SK-N-SH treated with all-trans-retinoic acid at 6 μM for 48 hours (cell line): Measurements from ENCODE around the gene AKR1B1.

ENCODE experiments used
- ARNTL ChIP-seq: fragments of 450-650 bp; formaldehyde crosslinking; IDR thresholded peaks from 2 replicates; pipeline ENCODE4 v1.5.0; 2020; ENCODE audit warnings: low read depth, mild to moderate bottlenecking, moderate library complexity, borderline replicate concordance
- ESRRG ChIP-seq: fragments of 250-450 bp; sonication (Bioruptor Pico); IDR thresholded peaks from 2 replicates; pipeline ENCODE4 v1.6.1; 2021; ENCODE audit warnings: mild to moderate bottlenecking
- OSR1 ChIP-seq: fragments of 250-450 bp; sonication (Bioruptor Pico); IDR thresholded peaks from 2 replicates; pipeline ENCODE4 v1.8.0; 2022; ENCODE audit warnings: moderate library complexity, mild to moderate bottlenecking, inconsistent platforms

DNA sequence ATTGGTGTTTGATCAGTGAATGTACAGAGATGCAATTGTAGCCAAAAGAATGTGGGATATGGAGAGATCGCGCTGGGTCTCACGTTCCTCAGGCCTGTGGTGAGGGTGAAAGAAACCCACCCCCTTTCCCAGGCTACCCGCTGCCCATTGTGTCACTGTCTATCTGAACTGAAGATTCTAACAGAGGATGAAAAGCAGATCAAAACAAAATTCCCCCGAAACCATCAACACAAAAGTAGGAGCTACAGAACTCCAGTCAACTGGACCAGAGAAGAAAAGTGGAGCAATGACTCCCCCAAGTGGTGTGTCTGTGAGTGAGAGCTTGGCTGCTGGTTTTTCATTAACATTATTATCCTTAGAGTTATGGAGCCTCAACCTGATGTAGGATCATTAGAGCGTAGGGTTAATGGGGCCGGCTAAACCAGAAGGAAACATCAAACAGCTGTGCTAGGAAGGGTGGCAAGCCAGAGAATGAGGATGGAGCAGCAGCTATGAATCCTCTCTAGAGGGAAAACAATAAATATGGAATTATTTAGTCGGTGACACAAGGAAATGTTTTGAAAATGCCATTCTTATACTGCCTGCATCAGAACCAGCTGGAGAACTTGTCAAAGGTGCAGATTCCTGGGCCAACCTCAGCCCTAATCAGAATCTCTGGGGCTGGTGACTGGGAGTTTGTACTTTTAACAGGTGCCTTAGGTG lies 38.3 kb downstream of the AKR1B1 start:
- TF ChIP-seq ESRRG (CRISPR knock-in tag) (no peak), ARNTL (CRISPR knock-in tag) (no peak), OSR1 (CRISPR knock-in tag) (no peak)
